Peyer's patch (tissue), 4 donors: ENCODE results near the gene RANBP3.
"Not testable (repeated sequence)": the region's sequence is repeated elsewhere in the genome, so short reads cannot be mapped to it uniquely, and the experiment has no call there.

Source experiments
- POLR2A ChIP-seq, 2 donors: fragments of 450-650 bp; IDR thresholded peaks; one replicate each; pipeline ENCODE4 v1.5.1; 2017; ENCODE audit warnings: antibody characterized with exemption in 2 of 2, mild to moderate bottlenecking in 2 of 2, moderate library complexity in 2 of 2
- TF ChIP-seq, protein P1 (sequence below), 6 experiments: fragments of 450-650 bp in 4 of 6; fragments of 200-600 bp in 2 of 6; sonication (generic) in 1 of 6; IDR thresholded peaks; one replicate each; pipeline ENCODE4 v1.5.1; 2017 to 2019; ENCODE audit warnings: antibody characterized with exemption in 6 of 6, mild to moderate bottlenecking in 3 of 6, moderate library complexity in 1 of 6

DNA sequence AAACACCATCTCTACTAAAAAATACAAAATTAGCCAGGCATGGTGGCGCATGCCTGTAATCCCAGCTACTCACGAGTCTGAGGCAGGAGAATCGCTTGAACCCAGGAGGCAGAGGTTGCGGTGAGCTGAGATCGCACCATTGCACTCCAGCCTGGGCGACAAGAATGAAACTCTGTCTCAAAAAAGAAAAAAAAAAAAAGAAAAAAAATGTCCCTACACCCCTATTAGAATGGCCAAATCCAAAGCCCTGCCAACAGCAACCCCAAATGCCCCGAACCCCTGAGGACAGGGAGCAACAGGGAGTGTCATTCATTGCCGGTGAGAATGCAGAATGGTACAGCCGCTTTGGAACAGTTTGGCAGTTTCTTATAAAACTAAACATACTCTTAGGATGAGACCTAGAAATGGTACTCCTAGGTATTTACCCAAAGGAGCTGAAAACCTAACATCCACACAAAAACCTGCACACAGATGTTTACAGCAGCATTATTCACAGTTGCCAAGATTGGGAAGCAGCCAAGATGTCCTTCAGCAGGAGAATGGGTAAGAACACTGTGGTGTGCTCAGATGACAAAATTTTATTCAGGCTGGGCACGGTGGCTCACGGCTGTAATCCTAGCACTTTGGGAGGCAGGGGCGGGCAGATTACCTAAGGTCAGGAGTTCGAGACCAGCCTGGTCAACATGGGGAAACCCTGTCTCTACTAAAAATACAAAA, 94.6 kb downstream of the RANBP3 start:
- not testable (repeated sequence) for TF ChIP-seq POLR2A (IDR thresholded peaks at IDR 0.05)
- TF ChIP-seq, protein P1, sequence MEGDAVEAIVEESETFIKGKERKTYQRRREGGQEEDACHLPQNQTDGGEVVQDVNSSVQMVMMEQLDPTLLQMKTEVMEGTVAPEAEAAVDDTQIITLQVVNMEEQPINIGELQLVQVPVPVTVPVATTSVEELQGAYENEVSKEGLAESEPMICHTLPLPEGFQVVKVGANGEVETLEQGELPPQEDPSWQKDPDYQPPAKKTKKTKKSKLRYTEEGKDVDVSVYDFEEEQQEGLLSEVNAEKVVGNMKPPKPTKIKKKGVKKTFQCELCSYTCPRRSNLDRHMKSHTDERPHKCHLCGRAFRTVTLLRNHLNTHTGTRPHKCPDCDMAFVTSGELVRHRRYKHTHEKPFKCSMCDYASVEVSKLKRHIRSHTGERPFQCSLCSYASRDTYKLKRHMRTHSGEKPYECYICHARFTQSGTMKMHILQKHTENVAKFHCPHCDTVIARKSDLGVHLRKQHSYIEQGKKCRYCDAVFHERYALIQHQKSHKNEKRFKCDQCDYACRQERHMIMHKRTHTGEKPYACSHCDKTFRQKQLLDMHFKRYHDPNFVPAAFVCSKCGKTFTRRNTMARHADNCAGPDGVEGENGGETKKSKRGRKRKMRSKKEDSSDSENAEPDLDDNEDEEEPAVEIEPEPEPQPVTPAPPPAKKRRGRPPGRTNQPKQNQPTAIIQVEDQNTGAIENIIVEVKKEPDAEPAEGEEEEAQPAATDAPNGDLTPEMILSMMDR (IDR thresholded peaks at IDR 0.05) = not testable (repeated sequence)
